Measurements from ENCODE around the gene GRWD1. TPM values are rescaled to one million over a fixed set of nuclear protein-coding genes. Genes with fewer than 3 reads are reported as not detected.

Gene GRWD1
- polyA plus RNA-seq, 6 donors from 2014 or later, result 27.8 to 44.8 (median 37.1) TPM

DNA sequence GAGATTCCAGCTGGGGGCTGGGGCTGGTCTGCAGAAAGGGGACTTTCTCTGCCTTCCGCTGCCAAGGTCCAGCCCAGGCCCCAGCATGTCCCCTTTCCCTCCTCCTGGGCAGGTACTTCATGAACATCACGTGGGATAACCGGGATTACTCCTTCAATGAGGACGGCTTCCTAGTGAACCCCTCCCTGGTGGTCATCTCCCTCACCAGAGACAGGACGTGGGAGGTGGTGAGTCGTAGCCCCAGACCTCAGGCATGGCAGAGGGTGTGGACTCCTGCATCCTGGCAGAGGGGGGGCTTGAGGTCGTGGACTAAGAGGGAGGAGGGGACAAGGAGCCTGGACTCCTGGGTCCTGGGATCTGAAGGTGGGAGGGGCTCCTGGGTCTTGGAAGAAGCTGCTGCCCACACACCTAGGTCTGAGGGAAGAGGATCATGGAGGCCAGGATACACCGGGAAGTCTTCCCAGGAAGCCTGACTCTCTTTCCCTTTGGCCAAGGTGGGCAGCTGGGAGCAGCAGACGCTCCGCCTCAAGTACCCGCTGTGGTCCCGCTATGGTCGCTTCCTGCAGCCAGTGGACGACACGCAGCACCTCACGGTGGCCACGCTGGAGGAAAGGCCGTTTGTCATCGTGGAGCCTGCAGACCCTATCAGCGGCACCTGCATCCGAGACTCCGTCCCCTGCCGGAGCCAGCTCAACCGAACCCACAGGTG, 31.8 kb upstream of the GRWD1 start:
- peaks cover 0 to 3% (median 0%) of the 10 kb centered on the region in 7 donors for H3K9me3 Mint-ChIP-seq
- H3K4me1 Mint-ChIP-seq, result peaks cover 20 to 30% (median 24%) of the 10 kb centered on the region in 3 donors
- DNase-seq (no peak), ATAC-seq (ENCODE audit: low read depth in 2 of 2) (no peak)
- no peaks in the 10 kb centered on the region for H3K36me3 Mint-ChIP-seq
- H3K27me3 Mint-ChIP-seq, result peaks cover 17 to 86% (median 58%) of the 10 kb centered on the region in 3 donors
- H3K27ac Mint-ChIP-seq, result peak overlapping the region in 2 of 6 donors; percentile 11 to 38
- peak overlapping the region; percentile 18 to 85 (median 72) for H3K4me3 Mint-ChIP-seq

DNA sequence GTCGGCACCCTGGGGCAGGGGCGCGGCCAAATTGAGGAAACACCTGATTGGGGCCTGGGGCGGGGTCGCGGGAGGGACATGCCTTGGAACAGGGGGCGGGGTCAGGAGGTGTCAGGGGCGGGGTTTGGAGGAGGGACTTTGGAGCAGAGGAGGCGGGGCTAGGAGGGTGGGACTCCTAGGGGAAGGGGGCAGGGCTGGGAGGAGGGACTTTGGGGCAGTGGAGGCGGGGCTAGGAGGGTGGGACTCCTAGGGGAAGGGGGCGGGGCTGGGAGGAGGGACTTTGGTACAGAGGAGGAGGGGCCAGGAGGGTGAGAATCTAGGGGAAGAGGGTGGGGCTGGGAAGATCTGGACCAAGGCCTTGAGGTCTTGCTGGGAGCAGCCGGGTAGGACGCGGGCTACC, 30.4 kb upstream of the GRWD1 start:
- Mint-ChIP-seq H3K36me3 (no peaks in the 10 kb centered on the region), H3K9me3 (peaks cover 0 to 3% (median 0%) of the 10 kb centered on the region in 7 donors), H3K27ac (no peak overlapping the region), H3K4me3 (peak overlapping the region in 4 of 8 donors; percentile 39 to 84 (median 80)), H3K4me1 (peaks cover 23 to 33% (median 28%) of the 10 kb centered on the region in 3 donors), H3K27me3 (peaks cover 17 to 78% (median 55%) of the 10 kb centered on the region in 3 donors)
- DNase-seq, result peak; percentile 35
- peak; percentile 37 to 53 for ATAC-seq (ENCODE audit: low read depth in 2 of 2)

- Mint-ChIP-seq H3K4me1 (peaks cover 23 to 33% (median 28%) of the 10 kb centered on the region in 3 donors), H3K27ac (peak overlapping the region in 1 of 6 donors; percentile 38), H3K36me3 (no peaks in the 10 kb centered on the region), H3K4me3 (peak overlapping the region in 6 of 8 donors; percentile 32 to 80 (median 66)), H3K27me3 (peaks cover 19 to 73% (median 51%) of the 10 kb centered on the region in 3 donors), H3K9me3 (peaks cover 0 to 3% (median 0%) of the 10 kb centered on the region in 7 donors)
- DNase-seq (no peak), ATAC-seq (ENCODE audit: low read depth in 2 of 2) (no peak)
These were observed 30.0 kb upstream of the GRWD1 start for GRCh38 chr19:48415806-48416221.

- H3K36me3 Mint-ChIP-seq, result no peaks in the 10 kb centered on the region
- DNase-seq, result no peak
- H3K27me3 Mint-ChIP-seq, result peaks cover 21 to 64% (median 49%) of the 10 kb centered on the region in 3 donors
- H3K9me3 Mint-ChIP-seq, result peaks cover 0 to 3% (median 0%) of the 10 kb centered on the region in 7 donors
- no peak overlapping the region for H3K27ac Mint-ChIP-seq
- H3K4me3 Mint-ChIP-seq, result no peak overlapping the region
- peaks cover 23 to 33% (median 28%) of the 10 kb centered on the region in 3 donors for H3K4me1 Mint-ChIP-seq
- ATAC-seq (ENCODE audit: low read depth in 2 of 2), result no peak
These were observed 28.4 kb upstream of the GRWD1 start for GRCh38 chr19:48417421-48417820.

- peak in 1 of 2 donors; percentile 18 for ATAC-seq (ENCODE audit: low read depth in 2 of 2)
- DNase-seq, result no peak
- peaks cover 26 to 66% (median 51%) of the 10 kb centered on the region in 3 donors for H3K27me3 Mint-ChIP-seq
- H3K4me1 Mint-ChIP-seq, result peaks cover 23 to 33% (median 28%) of the 10 kb centered on the region in 3 donors
- peak overlapping the region in 4 of 6 donors; percentile 22 to 89 (median 84) for H3K27ac Mint-ChIP-seq
- H3K36me3 Mint-ChIP-seq, result no peaks in the 10 kb centered on the region
- peaks cover 0 to 3% (median 0%) of the 10 kb centered on the region in 7 donors for H3K9me3 Mint-ChIP-seq
- H3K4me3 Mint-ChIP-seq, result peak overlapping the region; percentile 65 to 89 (median 81)
These were observed 27.3 kb upstream of the GRWD1 start for GRCh38 chr19:48418317-48419064.

DNA sequence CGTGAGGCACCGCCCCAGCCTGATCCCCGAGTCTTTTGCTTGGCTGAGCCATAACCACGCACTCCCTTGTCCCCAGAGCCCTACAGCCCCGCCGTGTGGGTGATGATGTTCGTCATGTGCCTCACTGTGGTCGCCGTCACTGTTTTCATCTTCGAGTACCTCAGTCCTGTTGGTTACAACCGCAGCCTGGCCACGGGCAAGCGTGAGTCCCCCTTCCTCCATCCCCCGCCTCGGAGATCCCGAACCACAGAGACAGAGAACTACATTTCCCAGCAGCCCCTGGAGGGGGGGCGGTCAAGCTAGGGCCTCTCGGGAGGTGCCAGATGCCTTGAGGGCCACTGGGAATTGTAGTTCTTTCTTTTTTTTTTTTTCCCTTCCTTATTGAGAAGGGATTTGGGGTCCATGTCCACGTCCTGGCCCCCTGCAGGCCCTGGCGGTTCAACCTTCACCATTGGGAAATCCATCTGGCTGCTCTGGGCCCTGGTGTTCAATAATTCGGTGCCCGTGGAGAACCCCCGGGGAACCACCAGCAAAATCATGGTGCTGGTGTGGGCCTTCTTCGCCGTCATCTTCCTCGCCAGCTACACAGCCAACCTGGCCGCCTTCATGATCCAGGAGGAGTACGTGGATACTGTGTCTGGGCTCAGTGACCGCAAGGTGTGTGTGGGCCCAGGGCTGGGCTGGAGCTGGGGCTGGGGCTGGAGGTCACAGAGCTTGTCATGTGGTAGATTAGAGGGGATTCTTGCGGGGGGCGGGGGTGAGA, 26.4 kb upstream of the GRWD1 start:
- Mint-ChIP-seq H3K4me1 (peaks cover 16 to 33% (median 27%) of the 10 kb centered on the region in 3 donors), H3K27me3 (peaks cover 26 to 58% (median 46%) of the 10 kb centered on the region in 3 donors), H3K9me3 (peaks cover 0 to 3% (median 0%) of the 10 kb centered on the region in 7 donors), H3K36me3 (no peaks in the 10 kb centered on the region), H3K4me3 (peak overlapping the region; percentile 65 to 89 (median 80)), H3K27ac (peak overlapping the region in 4 of 6 donors; percentile 59 to 90 (median 83))
- ATAC-seq (ENCODE audit: low read depth in 2 of 2) (peak; percentile 78 to 80), DNase-seq (peak; percentile 67)

- Mint-ChIP-seq H3K27ac (no peak overlapping the region), H3K27me3 (peaks cover 16 to 36% (median 33%) of the 10 kb centered on the region in 3 donors), H3K36me3 (no peaks in the 10 kb centered on the region), H3K4me3 (no peak overlapping the region), H3K4me1 (peaks cover 18 to 19% (median 19%) of the 10 kb centered on the region in 3 donors), H3K9me3 (no peaks in the 10 kb centered on the region)
- no peak for DNase-seq
- ATAC-seq (ENCODE audit: low read depth in 2 of 2), result no peak
These were observed 24.2 kb upstream of the GRWD1 start for GRCh38 chr19:48421548-48421947.

DNA sequence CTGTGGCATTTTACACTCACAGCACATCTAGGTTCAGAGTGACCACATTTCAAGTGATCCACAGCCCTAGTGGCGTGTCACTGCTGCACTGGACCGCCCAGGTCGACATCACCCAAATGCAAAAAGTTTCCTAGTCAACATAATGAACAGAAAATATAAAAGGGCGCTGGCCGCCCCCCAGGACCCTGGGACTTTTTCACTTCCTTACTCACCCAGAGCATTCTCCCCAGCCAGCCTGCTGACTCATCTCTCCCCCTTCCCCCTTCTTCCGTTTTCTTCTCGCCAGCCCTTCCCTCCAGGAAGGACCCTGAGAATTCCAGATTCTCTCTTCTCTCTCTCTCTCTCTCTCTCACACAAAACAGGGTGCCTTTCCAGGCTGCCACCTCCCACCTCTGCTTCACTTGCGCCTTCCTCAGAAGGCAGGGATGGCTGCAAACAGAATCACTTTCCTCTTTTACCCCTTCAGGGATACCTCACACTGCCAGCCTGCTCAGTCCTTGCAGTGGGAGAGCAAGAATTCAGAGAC, 21.0 kb upstream of the GRWD1 start:
- H3K4me3 Mint-ChIP-seq, result peak overlapping the region in 1 of 8 donors; percentile 61
- no peaks in the 10 kb centered on the region for H3K36me3 Mint-ChIP-seq
- H3K4me1 Mint-ChIP-seq, result peaks cover 5 to 7% (median 7%) of the 10 kb centered on the region in 3 donors
- peak overlapping the region in 2 of 6 donors; percentile 35 to 63 for H3K27ac Mint-ChIP-seq
- no peaks in the 10 kb centered on the region for H3K9me3 Mint-ChIP-seq
- peaks cover 8 to 11% (median 9%) of the 10 kb centered on the region in 3 donors for H3K27me3 Mint-ChIP-seq
- DNase-seq, result no peak
- no peak for ATAC-seq (ENCODE audit: low read depth in 2 of 2)

- peaks cover 2 to 16% (median 10%) of the 10 kb centered on the region in 3 donors for H3K27me3 Mint-ChIP-seq
- ATAC-seq (ENCODE audit: low read depth in 2 of 2) (no peak), DNase-seq (no peak)
- H3K36me3 Mint-ChIP-seq, result no peaks in the 10 kb centered on the region
- H3K27ac Mint-ChIP-seq, result no peak overlapping the region
- H3K4me3 Mint-ChIP-seq, result no peak overlapping the region
- peaks cover 5 to 7% (median 7%) of the 10 kb centered on the region in 3 donors for H3K4me1 Mint-ChIP-seq
- no peaks in the 10 kb centered on the region for H3K9me3 Mint-ChIP-seq
These were observed 17.1 kb upstream of the GRWD1 start for GRCh38 chr19:48428670-48429069.

DNA sequence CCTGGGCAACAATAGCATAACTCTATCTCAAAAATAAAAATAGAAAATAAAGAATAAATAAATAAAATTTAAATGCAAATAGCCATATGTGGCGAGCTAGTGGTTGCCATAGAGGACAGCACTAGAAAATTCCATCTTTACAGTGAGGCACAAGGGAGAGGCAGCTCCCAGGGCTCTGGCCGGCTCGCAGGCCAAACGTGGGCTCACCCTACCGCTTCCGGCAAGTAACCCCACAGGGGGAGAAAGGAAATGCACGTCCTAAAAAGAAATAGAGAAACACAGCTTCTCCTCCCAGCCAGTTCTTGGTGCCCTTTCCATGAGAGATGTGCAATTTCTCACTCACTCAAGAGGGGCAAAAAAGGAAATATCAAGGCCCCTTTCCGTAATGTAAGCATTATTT, 12.4 kb upstream of the GRWD1 start:
- no peak overlapping the region for H3K4me3 Mint-ChIP-seq
- no peak for DNase-seq
- no peaks in the 10 kb centered on the region for H3K36me3 Mint-ChIP-seq
- no peaks in the 10 kb centered on the region for H3K9me3 Mint-ChIP-seq
- ATAC-seq (ENCODE audit: low read depth in 2 of 2), result no peak
- no peak overlapping the region for H3K27ac Mint-ChIP-seq
- no peaks in the 10 kb centered on the region for H3K4me1 Mint-ChIP-seq
- peaks cover 26 to 46% (median 31%) of the 10 kb centered on the region in 3 donors for H3K27me3 Mint-ChIP-seq

DNA sequence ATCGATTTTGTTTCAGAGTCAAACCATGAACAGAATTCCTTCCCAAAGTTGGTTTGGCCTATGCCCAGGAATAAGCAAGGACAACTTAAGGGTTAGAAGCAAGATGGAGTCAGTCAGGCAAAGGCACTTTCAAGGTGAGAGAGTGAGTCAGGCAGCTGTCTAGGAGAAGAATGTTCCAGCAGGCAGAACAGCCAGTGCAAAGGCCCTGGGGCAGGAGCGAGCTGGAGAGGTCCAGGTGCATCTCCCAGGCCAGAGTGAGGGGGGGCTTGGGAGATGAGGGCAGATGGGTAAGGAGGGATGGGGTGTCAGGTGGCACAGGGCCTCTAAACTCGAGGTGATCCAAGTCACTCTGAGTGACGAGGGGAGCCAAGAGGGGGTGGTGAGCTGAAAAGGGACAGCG, 9.2 kb upstream of the GRWD1 start:
- H3K36me3 Mint-ChIP-seq, result no peaks in the 10 kb centered on the region
- peaks cover 0 to 1% (median 0%) of the 10 kb centered on the region in 3 donors for H3K4me1 Mint-ChIP-seq
- H3K9me3 Mint-ChIP-seq, result no peaks in the 10 kb centered on the region
- no peak overlapping the region for H3K27ac Mint-ChIP-seq
- H3K27me3 Mint-ChIP-seq, result peaks cover 25 to 38% (median 30%) of the 10 kb centered on the region in 3 donors
- peak overlapping the region in 1 of 8 donors; percentile 25 for H3K4me3 Mint-ChIP-seq
- ATAC-seq (ENCODE audit: low read depth in 2 of 2) (no peak), DNase-seq (no peak)

DNA sequence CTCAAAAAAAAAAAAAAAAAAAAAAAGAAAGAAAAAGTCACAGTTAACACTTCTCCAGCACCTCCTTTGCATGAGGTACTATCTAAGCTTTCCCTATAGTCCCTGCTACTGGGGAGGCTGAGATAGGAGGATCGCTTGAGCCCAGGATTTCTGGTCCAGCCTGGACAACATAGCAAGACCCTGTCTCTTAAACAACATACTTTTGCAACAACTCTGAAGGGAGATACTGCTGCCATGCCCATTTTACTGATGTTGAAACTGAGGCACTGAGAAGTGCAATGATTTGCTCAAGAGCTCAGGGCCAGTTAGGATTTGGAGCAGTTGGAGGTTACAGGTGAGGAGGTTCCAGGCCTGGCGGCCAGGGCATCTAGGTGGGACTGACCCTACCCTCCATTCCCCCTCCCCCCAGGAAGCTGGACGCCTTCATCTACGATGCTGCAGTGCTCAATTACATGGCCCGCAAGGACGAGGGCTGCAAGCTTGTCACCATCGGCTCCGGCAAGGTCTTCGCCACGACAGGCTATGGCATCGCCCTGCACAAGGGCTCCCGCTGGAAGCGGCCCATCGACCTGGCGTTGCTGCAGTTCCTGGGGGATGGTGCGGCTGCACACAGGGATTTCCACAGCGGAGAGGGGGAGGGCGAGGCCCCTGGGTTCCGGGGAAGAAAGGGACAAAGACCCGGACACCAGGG, 4.3 kb upstream of the GRWD1 start:
- peak overlapping the region; percentile 33 to 77 (median 70) for H3K4me3 Mint-ChIP-seq
- ATAC-seq (ENCODE audit: low read depth in 2 of 2), result no peak
- H3K27me3 Mint-ChIP-seq, result peaks cover 22 to 40% (median 35%) of the 10 kb centered on the region in 3 donors

More for the DNA sequence above, 4.3 kb upstream of the GRWD1 start:
- DNase-seq, result no peak
- Mint-ChIP-seq H3K4me1 (peaks cover 23 to 28% (median 25%) of the 10 kb centered on the region in 3 donors), H3K9me3 (no peaks in the 10 kb centered on the region), H3K36me3 (peaks cover 0 to 6% of the 10 kb centered on the region in 2 donors), H3K27ac (no peak overlapping the region)
